GM12864 (cell line): ENCODE data around the gene STAP1.

ENCODE experiments used
- DNase-seq: peaks from one replicate; pipeline ENCODE4 v3.0.0-alpha.2; 2011; ENCODE audit warnings: low read depth
- H3K4me3 ChIP-seq: 2 replicates; pipeline ENCODE4 v1.5.1; 2011; ENCODE audit warnings: mild to moderate bottlenecking, low read depth, low read length, control low read depth
- CTCF ChIP-seq: IDR thresholded peaks from 2 replicates; pipeline ENCODE4 v1.5.1; 2011; ENCODE audit warnings: low read depth, mild to moderate bottlenecking, moderate library complexity, low read length, control low read depth, inconsistent platforms; ENCODE audit errors: missing control alignments

Gene STAP1

GRCh38 chr4:67584496-67584895 lies 26.0 kb downstream of the STAP1 start:
- no peak overlapping the region for H3K4me3 ChIP-seq
- DNase-seq: no peak
- no peak for TF ChIP-seq CTCF

- no peak for TF ChIP-seq CTCF
- H3K4me3 ChIP-seq: no peak overlapping the region
- DNase-seq: no peak
These were observed 28.6 kb downstream of the STAP1 start for GRCh38 chr4:67587156-67587555.

GRCh38 chr4:67593741-67594175 lies 35.2 kb downstream of the STAP1 start:
- TF ChIP-seq CTCF: no peak
- no peak for DNase-seq
- no peak overlapping the region for H3K4me3 ChIP-seq

- TF ChIP-seq CTCF: no peak
- DNase-seq: no peak
- no peak overlapping the region for H3K4me3 ChIP-seq
These were observed 44.9 kb downstream of the STAP1 start for GRCh38 chr4:67603310-67604028.

GRCh38 chr4:67604029-67604381 lies 45.5 kb downstream of the STAP1 start:
- no peak for TF ChIP-seq CTCF
- no peak overlapping the region for H3K4me3 ChIP-seq
- DNase-seq: no peak

- no peak for TF ChIP-seq CTCF
- DNase-seq: no peak
- no peak overlapping the region for H3K4me3 ChIP-seq
These were observed 46.2 kb downstream of the STAP1 start for GRCh38 chr4:67604749-67605148.

- no peak for DNase-seq
- H3K4me3 ChIP-seq: no peak overlapping the region
- TF ChIP-seq CTCF: no peak
These were observed 49.5 kb downstream of the STAP1 start for GRCh38 chr4:67608027-67608426.
